Endometrial microvascular endothelial cells (primary cell): ENCODE data around the gene HNRNPD. TPM values are rescaled to one million over a fixed set of nuclear protein-coding genes. Genes with fewer than 3 reads are reported as not detected.
"Not testable (repeated sequence)": the region's sequence is repeated elsewhere in the genome, so short reads cannot be mapped to it uniquely, and the experiment has no call there.

ENCODE experiments used
- in situ Hi-C: cut with HindIII; loops from 2 replicates; pipeline ENCODE4 v1.10.0; 2017; ENCODE audit warnings: low sequenced_read_pairs, low pct_unique_long_range_greater_than_20kb; ENCODE audit errors: inconsistent ontology term
- total RNA-seq: library from RNA; depleted of rRNA; stranded (reverse); fragments of >200 nt; gene quantifications from one replicate; pipeline ENCODE4 v1.2.3, GENCODE V29; 2015; ENCODE audit errors: inconsistent ontology term

The HNRNPD gene
- total RNA-seq, 1 donor from 2014 or later: 103 TPM

- in situ Hi-C loops: no loop called here
Measured at GRCh38 chr4:82380344-82380743, 6.6 kb upstream of the HNRNPD start.

- in situ Hi-C loops: no loop called here
Measured at GRCh38 chr4:82376109-82376508, 2.3 kb upstream of the HNRNPD start.

DNA sequence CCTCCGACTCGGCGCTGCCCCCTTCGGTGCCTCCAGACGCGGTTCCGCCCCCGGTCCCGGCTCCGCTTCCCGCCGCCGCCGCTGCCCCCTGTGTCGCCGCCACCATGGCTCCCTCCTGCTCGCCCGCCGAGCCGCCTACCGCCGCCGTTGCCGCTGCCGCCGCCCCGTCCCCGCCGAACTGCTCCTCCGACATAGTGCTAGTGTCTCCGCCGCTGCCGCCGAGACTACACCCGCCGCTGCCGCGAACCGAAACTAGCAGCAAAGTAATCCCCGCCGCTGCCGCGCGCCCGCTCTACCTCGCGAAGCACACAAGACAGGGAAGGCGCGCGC lies 340 bp downstream of the HNRNPD start:
- in situ Hi-C loops: no loop called here

GRCh38 chr4:82372517-82373485 lies 990 bp downstream of the HNRNPD start:
- in situ Hi-C loops: no loop called here

DNA sequence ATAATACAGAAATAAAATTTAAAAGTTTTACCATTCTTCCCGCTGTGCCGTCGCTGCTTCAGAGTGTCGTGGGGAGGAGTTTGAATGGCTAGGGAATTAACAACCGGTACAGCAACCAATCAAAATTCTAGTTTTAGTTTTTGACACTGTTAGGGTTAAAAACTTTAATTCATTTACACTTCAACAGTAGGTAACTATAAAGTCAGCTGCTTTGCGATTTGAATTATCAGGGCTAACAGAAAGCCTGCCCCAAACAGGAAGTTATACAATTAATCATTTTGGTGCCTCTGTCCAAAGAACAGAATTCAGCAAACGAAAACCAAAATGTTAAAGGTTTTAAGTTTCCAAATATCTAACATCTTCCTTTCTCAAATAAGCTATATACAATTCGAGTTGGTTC lies 2.3 kb downstream of the HNRNPD start:
- in situ Hi-C loops: no loop called here

GRCh38 chr4:82367438-82368097 lies 6.2 kb downstream of the HNRNPD start:
- in situ Hi-C loops: no loop called here

GRCh38 chr4:82366431-82366830 lies 7.4 kb downstream of the HNRNPD start:
- in situ Hi-C loops: not testable (repeated sequence)

DNA sequence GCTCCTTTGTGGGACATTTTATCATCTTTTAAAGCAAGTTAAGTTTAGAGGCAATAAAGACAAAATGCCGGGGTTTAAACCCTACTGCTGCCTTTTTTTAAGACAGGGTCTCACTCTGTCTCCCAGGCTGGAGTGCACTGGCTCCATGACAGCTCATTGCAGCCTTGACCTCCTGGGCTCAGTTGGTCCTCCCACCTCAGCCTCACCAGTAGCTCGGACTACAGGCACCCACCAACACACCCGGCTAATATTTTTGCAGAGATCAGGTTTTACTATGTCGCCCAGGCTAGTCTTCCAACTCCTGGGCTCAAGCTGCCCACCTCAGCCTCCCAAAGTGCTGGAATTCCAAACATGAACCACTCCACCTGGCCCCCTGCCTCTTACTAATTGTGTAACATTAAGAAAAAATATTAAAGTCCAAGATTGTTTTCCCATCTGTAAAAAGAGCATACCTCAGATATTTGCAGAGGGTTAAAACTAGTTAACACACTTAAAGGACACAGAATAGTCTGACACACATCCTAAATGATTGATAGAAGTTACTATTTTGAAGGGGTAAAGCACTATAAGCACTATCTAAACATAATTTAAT lies 9.8 kb downstream of the HNRNPD start:
- in situ Hi-C loops: no loop called here

GRCh38 chr4:82362565-82362964 lies 11.2 kb downstream of the HNRNPD start:
- in situ Hi-C loops: no loop called here

GRCh38 chr4:82360298-82361177 lies 13.3 kb downstream of the HNRNPD start:
- in situ Hi-C loops: no loop called here

- in situ Hi-C loops: no loop called here
Measured at GRCh38 chr4:82358847-82359246, 14.9 kb downstream of the HNRNPD start.

DNA sequence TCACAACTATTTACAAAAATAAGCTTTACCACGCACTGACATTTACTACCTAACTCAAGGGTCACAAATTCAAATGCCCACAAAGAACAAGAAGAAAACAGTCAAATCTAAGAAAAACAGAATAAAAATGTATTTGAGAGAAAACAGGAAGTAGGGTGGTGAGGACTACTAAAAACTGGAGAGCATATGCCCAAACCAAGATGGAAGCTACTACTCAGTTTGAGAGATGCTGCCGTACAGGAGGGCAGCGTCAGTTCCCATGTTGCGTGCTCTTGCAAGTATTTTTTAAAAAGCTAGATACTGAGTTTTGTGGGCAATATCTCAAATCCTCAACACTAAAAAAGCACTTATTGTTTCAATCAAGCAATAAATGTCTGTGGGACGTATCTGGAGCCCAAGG lies 16.2 kb downstream of the HNRNPD start:
- in situ Hi-C loops: no loop called here

DNA sequence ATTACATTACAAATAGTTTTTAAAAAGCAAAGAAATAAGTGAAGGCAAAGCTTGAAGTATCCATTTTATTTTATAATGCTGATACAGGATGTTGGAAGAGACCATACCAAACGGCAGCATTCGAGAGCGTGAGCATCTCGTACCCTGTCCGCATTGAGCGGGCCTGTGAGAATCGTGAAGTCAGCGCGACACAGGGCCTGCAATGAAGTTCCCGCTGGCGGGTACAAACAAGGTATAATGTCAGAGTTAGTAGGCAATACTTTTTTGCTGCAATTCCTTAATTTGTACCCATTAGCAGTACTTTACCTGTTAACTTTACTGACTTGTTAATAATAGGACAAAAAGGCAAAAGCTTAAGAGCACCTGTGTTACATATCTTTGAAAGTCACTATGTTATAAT lies 19.0 kb downstream of the HNRNPD start:
- in situ Hi-C loops: no loop called here

- in situ Hi-C loops: no loop called here
Measured at GRCh38 chr4:82352825-82353366, 20.9 kb downstream of the HNRNPD start.

DNA sequence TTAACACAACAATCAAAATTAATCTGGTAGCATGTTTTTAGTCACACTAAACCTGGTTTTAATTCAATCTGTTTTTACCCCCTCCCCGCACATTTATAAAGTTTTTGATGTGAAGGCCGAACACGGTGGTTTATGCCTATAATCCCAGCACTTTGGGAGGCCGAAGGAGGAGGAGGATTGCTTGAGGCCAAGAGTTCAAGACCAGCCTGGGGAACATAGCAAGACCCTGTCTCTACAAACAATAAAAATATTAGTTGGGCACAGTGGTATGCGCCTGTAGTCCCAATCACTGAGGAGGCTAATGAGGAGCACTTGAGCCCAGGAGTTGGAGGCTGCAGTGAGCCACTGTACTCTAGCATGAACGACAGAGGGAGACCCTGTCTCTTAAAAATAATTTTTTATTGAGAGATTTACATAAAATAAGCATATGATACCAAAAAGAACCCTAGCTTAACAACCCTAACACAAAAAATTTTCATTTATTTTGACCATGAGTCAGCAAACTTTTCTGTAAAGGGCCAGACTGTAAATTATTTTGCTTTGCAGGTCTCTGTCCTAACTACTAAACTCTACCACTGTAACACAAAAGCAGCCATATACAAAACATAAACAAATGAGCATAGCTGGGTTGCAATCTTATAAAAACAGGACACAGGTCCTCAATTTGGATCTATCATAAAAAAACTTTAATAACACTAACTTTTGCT lies 21.5 kb downstream of the HNRNPD start:
- in situ Hi-C loops: no loop called here

DNA sequence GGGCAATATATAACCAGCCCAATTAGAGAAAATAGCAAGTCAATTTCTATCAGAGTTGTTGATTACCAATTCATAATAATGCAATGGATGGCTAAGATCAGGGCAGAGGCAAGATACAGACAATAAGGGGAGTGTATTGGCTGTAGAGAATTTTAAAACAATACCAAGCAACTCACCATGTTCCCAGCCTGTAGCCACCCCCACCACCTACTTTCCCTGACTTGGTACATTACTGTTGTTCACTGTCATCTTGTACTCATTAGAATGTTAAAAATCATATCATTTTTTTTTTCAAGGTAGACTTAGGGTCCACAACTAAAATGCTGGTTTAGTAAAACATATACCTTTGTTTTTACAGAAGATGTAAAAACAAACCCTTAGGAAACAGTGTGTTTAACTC lies 27.7 kb downstream of the HNRNPD start:
- in situ Hi-C loops: no loop called here

DNA sequence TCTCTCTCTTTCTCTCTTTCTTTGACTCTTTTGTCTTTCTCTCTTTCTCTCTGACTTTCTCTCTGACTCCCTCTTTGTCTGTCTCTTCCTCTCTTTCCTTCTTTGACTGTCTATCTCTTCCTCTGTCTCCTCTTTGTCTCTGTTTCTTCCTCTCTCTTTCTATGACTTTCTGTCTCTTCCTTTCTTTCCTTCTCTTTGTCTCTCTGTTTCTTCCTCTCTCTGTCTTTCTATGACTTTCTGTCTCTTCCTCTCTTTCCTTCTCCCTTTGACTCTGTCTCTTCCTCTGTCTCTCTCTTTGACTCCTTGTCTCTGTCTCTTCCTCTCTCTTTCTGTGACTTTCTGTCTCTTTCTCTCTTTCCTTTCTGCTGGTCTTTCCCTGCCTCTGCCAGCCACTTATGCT lies 38.7 kb downstream of the HNRNPD start:
- in situ Hi-C loops: no loop called here

- in situ Hi-C loops: not testable (repeated sequence)
Measured at GRCh38 chr4:82333641-82334040, 40.1 kb downstream of the HNRNPD start.
